ENCODE results near the gene ARF1. TPM values are rescaled to one million over a fixed set of nuclear protein-coding genes. Genes with fewer than 3 reads are reported as not detected.
A peak's percentile ranks its signal among the peaks of the same experiment; 100 is the strongest.

The ARF1 gene
- total and polyA plus RNA-seq, 10 of the 15 experiments (the other 5 are each of a cell fraction or from before 2014, with no cell fraction given): 48.4 to 508 (median 283) TPM

DNA sequence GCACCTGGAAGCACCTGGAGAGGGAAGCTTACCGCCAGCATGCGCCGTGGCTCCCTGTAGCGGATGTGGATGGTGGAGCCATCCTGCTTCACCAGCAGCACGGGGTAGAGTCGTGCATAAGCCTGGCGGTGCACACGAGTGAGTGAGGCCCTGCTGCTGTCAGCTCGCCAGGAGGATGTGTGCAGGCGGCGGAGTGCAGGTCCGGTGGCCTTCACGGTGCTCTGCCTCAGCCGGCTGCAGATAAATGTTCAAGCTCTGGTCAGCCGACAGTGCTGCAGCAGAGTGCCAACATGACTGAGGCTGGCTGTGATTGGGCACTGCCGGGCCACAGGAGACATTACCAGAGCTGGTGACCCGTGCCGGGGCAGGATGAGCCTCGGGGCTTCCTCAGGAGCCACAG, 25.1 kb downstream of the ARF1 start:
- BruUV-seq (replicated peaks): no TSS peak
- Histone ChIP-seq H3K4me2 (ENCODE audit: control insufficient read depth, insufficient read depth) (no peak overlapping the region; the same call in 1 of the 2 replicates), H3K79me2 (ENCODE audit: control insufficient read depth, insufficient read depth, low read length) (peaks cover 22% of the 10 kb centered on the region), H3K4me3 (peak overlapping the region; percentile 93; the same call in 1 of the 2 replicates), H3K9me3 (replicated peaks; ENCODE audit: control insufficient read depth, insufficient read depth, low read length) (no peaks in the 10 kb centered on the region), H3K4me1 (ENCODE audit: control insufficient read depth, insufficient read depth, low read length) (peaks cover 17% of the 10 kb centered on the region), H2AFZ (ENCODE audit: control insufficient read depth, low read depth, low read length) (no peak overlapping the region), H4K20me1 (ENCODE audit: control insufficient read depth, insufficient read depth) (no peaks in the 10 kb centered on the region), H3K9ac (ENCODE audit: control insufficient read depth, insufficient read depth, low read length) (no peak overlapping the region; the same call in 1 of the 2 replicates), H3K27me3 (replicated peaks in 1 of 2; ENCODE audit: control insufficient read depth in 2 of 2, insufficient read depth in 2 of 2, low read length in 1 of 2) (no peaks in the 10 kb centered on the region), H3K27ac (ENCODE audit: control insufficient read depth, insufficient read depth) (no peak overlapping the region), H3K36me3 (ENCODE audit: control insufficient read depth in 2 of 2, insufficient read depth in 2 of 2, low read length in 1 of 2) (peaks cover 4 to 5% of the 10 kb centered on the region in 2 experiments; a peak in 3 of 4 replicates)
- DNase-seq (ENCODE audit: low read depth, low spot score) (no peak), ATAC-seq (no peak), FAIRE-seq (no peak)
- ChIA-PET POLR2A (no interaction called here), CTCF (no interaction called here), RAD21 (ENCODE audit: unreplicated experiment) (no interaction called here), SMC1A (ENCODE audit: uncharacterized antibody, unreplicated experiment) (no interaction called here)
- WGBS (ENCODE audit: insufficient coverage, insufficient replicate concordance, low lambda C conversion rate, missing lambda C conversion rate): 88% methylated on average over 19 of the region's 19 CpGs
- 0 out of 2 replicates have a peak, but pooled peaks have one; percentile 26 for TF ChIP-seq POLR2A (IDR thresholded peaks at IDR 0.05; ENCODE audit: low read depth, low read length)
- no peak for TF ChIP-seq TARDBP (IDR thresholded peaks at IDR 0.05; ENCODE audit: borderline replicate concordance)
- intact Hi-C loops (cut with micrococcal nuclease; ENCODE audit: unreplicated experiment) (loop anchor here (2.0 kb wide), 1 partner anchor 33 kb away; the partner anchor contains the start of gene GUK1), in situ Hi-C loops (cut with MboI) (no loop called here)

DNA sequence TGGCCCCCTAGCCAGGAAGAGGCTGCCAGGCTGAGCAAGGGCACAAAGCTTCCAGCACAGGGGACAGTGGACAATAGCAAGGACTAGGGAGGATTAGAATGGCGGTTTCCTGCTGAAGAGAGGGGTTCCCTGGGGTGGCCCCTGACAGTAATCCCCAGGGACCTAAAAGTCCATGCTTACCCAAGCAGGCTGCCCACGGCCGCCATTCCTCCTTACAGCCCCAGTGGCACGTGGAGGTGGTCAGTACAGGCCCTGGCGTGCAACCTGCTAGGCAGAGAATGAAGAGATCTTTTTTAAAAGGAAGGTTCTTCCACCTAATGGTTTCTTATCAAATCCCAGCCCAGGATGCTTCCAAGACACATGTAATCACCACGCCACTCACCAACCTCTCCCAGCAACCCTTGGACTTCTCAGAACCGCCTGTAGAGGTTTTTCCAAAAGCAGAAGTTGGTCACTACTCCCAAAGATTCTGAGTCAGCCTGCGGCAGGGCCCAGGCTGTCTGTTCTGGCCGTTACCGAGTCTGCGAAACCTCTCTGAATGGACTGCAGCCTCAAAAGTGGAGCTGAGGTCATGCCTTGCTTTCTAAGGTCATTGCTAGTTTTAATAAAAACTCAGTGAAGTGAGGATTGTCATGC, 25.7 kb downstream of the ARF1 start:
- 13% methylated on average over 11 of the region's 11 CpGs for WGBS (ENCODE audit: insufficient coverage, insufficient replicate concordance, low lambda C conversion rate, missing lambda C conversion rate)
- in situ Hi-C loops (cut with MboI): no loop called here
- Histone ChIP-seq H3K27me3 (replicated peaks in 1 of 2; ENCODE audit: control insufficient read depth in 2 of 2, insufficient read depth in 2 of 2, low read length in 1 of 2) (no peaks in the 10 kb centered on the region), H2AFZ (ENCODE audit: control insufficient read depth, low read depth, low read length) (no peak overlapping the region), H3K9ac (ENCODE audit: control insufficient read depth, insufficient read depth, low read length) (peak overlapping the region; percentile 85), H3K79me2 (ENCODE audit: control insufficient read depth, insufficient read depth, low read length) (peaks cover 17% of the 10 kb centered on the region), H3K4me3 (peak overlapping the region; percentile 93), H3K4me1 (ENCODE audit: control insufficient read depth, insufficient read depth, low read length) (peaks cover 17% of the 10 kb centered on the region), H3K4me2 (ENCODE audit: control insufficient read depth, insufficient read depth) (peak overlapping the region; percentile 89), H3K27ac (ENCODE audit: control insufficient read depth, insufficient read depth) (peak overlapping the region; percentile 39), H3K9me3 (replicated peaks; ENCODE audit: control insufficient read depth, insufficient read depth, low read length) (no peaks in the 10 kb centered on the region), H3K36me3 (ENCODE audit: control insufficient read depth in 2 of 2, insufficient read depth in 2 of 2, low read length in 1 of 2) (peaks cover 4 to 5% of the 10 kb centered on the region in 2 experiments; a peak in 3 of 4 replicates), H4K20me1 (ENCODE audit: control insufficient read depth, insufficient read depth) (no peaks in the 10 kb centered on the region)
- ChIA-PET POLR2A (interaction anchor here (2.1 kb wide), 1 partner anchor 58 kb away, joined by 7 read pairs; the partner anchor contains the start of gene IBA57), RAD21 (ENCODE audit: unreplicated experiment) (no interaction called here), SMC1A (ENCODE audit: uncharacterized antibody, unreplicated experiment) (no interaction called here), CTCF (no interaction called here)
- intact Hi-C loops (cut with micrococcal nuclease; ENCODE audit: unreplicated experiment): loop anchor here (2.0 kb wide), 1 partner anchor 33 kb away; the partner anchor contains the start of gene GUK1
- ATAC-seq (no peak), FAIRE-seq (no peak), DNase-seq (ENCODE audit: low read depth, low spot score) (no peak)
- no TSS peak for BruUV-seq (replicated peaks)
- TF ChIP-seq SIX5 (IDR thresholded peaks at IDR 0.05; ENCODE audit: low read depth, low read length, severe bottlenecking) (no peak), MTA3 (IDR thresholded peaks at IDR 0.05; ENCODE audit: borderline replicate concordance, low read length) (no peak), KAT2A (conservative IDR thresholded peaks at IDR 0.05; ENCODE audit: control insufficient read depth, low read depth, low read length) (no peak), ZNF217 (IDR thresholded peaks at IDR 0.05) (no peak), HCFC1 (IDR thresholded peaks at IDR 0.05; ENCODE audit: low read length) (no peak)
- TF ChIP-seq, protein P1, sequence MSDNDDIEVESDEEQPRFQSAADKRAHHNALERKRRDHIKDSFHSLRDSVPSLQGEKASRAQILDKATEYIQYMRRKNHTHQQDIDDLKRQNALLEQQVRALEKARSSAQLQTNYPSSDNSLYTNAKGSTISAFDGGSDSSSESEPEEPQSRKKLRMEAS (IDR thresholded peaks at IDR 0.05; ENCODE audit: low read depth, low read length): no peak
- TF ChIP-seq, protein P2, sequence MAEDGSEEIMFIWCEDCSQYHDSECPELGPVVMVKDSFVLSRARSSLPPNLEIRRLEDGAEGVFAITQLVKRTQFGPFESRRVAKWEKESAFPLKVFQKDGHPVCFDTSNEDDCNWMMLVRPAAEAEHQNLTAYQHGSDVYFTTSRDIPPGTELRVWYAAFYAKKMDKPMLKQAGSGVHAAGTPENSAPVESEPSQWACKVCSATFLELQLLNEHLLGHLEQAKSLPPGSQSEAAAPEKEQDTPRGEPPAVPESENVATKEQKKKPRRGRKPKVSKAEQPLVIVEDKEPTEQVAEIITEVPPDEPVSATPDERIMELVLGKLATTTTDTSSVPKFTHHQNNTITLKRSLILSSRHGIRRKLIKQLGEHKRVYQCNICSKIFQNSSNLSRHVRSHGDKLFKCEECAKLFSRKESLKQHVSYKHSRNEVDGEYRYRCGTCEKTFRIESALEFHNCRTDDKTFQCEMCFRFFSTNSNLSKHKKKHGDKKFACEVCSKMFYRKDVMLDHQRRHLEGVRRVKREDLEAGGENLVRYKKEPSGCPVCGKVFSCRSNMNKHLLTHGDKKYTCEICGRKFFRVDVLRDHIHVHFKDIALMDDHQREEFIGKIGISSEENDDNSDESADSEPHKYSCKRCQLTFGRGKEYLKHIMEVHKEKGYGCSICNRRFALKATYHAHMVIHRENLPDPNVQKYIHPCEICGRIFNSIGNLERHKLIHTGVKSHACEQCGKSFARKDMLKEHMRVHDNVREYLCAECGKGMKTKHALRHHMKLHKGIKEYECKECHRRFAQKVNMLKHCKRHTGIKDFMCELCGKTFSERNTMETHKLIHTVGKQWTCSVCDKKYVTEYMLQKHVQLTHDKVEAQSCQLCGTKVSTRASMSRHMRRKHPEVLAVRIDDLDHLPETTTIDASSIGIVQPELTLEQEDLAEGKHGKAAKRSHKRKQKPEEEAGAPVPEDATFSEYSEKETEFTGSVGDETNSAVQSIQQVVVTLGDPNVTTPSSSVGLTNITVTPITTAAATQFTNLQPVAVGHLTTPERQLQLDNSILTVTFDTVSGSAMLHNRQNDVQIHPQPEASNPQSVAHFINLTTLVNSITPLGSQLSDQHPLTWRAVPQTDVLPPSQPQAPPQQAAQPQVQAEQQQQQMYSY (CRISPR knock-in tag; IDR thresholded peaks at IDR 0.05): no peak
- TF ChIP-seq, protein P3, sequence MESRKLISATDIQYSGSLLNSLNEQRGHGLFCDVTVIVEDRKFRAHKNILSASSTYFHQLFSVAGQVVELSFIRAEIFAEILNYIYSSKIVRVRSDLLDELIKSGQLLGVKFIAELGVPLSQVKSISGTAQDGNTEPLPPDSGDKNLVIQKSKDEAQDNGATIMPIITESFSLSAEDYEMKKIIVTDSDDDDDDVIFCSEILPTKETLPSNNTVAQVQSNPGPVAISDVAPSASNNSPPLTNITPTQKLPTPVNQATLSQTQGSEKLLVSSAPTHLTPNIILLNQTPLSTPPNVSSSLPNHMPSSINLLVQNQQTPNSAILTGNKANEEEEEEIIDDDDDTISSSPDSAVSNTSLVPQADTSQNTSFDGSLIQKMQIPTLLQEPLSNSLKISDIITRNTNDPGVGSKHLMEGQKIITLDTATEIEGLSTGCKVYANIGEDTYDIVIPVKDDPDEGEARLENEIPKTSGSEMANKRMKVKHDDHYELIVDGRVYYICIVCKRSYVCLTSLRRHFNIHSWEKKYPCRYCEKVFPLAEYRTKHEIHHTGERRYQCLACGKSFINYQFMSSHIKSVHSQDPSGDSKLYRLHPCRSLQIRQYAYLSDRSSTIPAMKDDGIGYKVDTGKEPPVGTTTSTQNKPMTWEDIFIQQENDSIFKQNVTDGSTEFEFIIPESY (IDR thresholded peaks at IDR 0.05): no peak

Measured in GM12878 (cell line).